ENCODE data around the gene PKD2. TPM values are rescaled to one million over a fixed set of nuclear protein-coding genes. Genes with fewer than 3 reads are reported as not detected.

The PKD2 gene
- total RNA-seq, 1 experiment from 2014 or later, result 21.4 TPM

DNA sequence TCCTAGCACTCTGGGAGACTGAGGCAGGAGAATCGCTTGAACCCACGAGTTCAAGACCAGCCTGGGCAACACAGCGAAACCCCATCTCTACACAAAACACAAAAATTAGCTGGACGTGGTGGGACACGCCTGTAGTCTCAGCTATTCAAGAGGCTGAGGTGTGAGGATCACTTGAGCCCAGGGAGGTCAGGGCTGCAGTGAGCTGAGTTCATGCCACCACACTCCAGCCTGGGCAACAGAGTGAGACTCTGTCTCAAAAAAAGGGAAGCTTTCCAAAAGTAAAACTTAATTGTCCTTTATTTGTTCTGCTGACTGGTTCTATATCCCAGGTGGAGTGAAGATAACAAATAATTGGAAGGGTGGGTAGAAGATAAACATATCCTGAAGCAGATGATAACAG, 105.4 kb downstream of the PKD2 start:
- ChIA-PET POLR2A (no interaction called here), CTCF (interaction anchor here (0.6 to 1.6 kb wide), 3 partner anchors 46 to 99 kb away, joined by 3 read pairs; no protein-coding TSS in a partner anchor)
- DNase-seq (ENCODE audit: low spot score) (no peak), ATAC-seq (no peak)
- H3K36me3 Mint-ChIP-seq, result peaks cover under 1% of the 10 kb centered on the region
- no peak overlapping the region for H3K4me3 Mint-ChIP-seq
- H3K4me1 Mint-ChIP-seq, result no peaks in the 10 kb centered on the region
- no peak overlapping the region for H3K27ac Mint-ChIP-seq
- no peaks in the 10 kb centered on the region for H3K27me3 Mint-ChIP-seq (ENCODE audit: low read depth)
- TF ChIP-seq ZNF416 (CRISPR knock-in tag; IDR thresholded peaks at IDR 0.05) (no peak), ZNF232 (CRISPR knock-in tag; IDR thresholded peaks at IDR 0.05) (no peak), ZBTB21 (CRISPR knock-in tag; IDR thresholded peaks at IDR 0.05; ENCODE audit: borderline replicate concordance) (no peak), OVOL2 (CRISPR knock-in tag; IDR thresholded peaks at IDR 0.05; ENCODE audit: borderline replicate concordance) (no peak), NR3C1 (CRISPR knock-in tag; conservative IDR thresholded peaks at IDR 0.05; ENCODE audit: low read depth) (no peak), ELF4 (CRISPR knock-in tag; IDR thresholded peaks at IDR 0.05; ENCODE audit: low read depth) (no peak), ZNF263 (CRISPR knock-in tag; IDR thresholded peaks at IDR 0.05; ENCODE audit: low read depth) (no peak), ZNF671 (CRISPR knock-in tag; IDR thresholded peaks at IDR 0.05) (no peak), ZNF317 (CRISPR knock-in tag; IDR thresholded peaks at IDR 0.05; ENCODE audit: borderline replicate concordance, low read depth) (no peak), NR1H2 (CRISPR knock-in tag; IDR thresholded peaks at IDR 0.05) (no peak), SMAD3 (CRISPR knock-in tag; IDR thresholded peaks at IDR 0.05; ENCODE audit: borderline replicate concordance) (no peak), ZNF121 (CRISPR knock-in tag; IDR thresholded peaks at IDR 0.05) (no peak), ATF1 (CRISPR knock-in tag; IDR thresholded peaks at IDR 0.05) (no peak), HMGA2 (CRISPR knock-in tag; IDR thresholded peaks at IDR 0.05) (no peak)
- TF ChIP-seq, protein P1, sequence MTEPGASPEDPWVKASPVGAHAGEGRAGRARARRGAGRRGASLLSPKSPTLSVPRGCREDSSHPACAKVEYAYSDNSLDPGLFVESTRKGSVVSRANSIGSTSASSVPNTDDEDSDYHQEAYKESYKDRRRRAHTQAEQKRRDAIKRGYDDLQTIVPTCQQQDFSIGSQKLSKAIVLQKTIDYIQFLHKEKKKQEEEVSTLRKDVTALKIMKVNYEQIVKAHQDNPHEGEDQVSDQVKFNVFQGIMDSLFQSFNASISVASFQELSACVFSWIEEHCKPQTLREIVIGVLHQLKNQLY (CRISPR knock-in tag; IDR thresholded peaks at IDR 0.05), result no peak
- TF ChIP-seq, protein P2, sequence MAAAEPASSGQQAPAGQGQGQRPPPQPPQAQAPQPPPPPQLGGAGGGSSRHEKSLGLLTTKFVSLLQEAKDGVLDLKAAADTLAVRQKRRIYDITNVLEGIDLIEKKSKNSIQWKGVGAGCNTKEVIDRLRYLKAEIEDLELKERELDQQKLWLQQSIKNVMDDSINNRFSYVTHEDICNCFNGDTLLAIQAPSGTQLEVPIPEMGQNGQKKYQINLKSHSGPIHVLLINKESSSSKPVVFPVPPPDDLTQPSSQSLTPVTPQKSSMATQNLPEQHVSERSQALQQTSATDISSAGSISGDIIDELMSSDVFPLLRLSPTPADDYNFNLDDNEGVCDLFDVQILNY (CRISPR knock-in tag; IDR thresholded peaks at IDR 0.05), result no peak
- TF ChIP-seq, protein P3, sequence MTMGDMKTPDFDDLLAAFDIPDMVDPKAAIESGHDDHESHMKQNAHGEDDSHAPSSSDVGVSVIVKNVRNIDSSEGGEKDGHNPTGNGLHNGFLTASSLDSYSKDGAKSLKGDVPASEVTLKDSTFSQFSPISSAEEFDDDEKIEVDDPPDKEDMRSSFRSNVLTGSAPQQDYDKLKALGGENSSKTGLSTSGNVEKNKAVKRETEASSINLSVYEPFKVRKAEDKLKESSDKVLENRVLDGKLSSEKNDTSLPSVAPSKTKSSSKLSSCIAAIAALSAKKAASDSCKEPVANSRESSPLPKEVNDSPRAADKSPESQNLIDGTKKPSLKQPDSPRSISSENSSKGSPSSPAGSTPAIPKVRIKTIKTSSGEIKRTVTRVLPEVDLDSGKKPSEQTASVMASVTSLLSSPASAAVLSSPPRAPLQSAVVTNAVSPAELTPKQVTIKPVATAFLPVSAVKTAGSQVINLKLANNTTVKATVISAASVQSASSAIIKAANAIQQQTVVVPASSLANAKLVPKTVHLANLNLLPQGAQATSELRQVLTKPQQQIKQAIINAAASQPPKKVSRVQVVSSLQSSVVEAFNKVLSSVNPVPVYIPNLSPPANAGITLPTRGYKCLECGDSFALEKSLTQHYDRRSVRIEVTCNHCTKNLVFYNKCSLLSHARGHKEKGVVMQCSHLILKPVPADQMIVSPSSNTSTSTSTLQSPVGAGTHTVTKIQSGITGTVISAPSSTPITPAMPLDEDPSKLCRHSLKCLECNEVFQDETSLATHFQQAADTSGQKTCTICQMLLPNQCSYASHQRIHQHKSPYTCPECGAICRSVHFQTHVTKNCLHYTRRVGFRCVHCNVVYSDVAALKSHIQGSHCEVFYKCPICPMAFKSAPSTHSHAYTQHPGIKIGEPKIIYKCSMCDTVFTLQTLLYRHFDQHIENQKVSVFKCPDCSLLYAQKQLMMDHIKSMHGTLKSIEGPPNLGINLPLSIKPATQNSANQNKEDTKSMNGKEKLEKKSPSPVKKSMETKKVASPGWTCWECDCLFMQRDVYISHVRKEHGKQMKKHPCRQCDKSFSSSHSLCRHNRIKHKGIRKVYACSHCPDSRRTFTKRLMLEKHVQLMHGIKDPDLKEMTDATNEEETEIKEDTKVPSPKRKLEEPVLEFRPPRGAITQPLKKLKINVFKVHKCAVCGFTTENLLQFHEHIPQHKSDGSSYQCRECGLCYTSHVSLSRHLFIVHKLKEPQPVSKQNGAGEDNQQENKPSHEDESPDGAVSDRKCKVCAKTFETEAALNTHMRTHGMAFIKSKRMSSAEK (CRISPR knock-in tag; IDR thresholded peaks at IDR 0.05; ENCODE audit: borderline replicate concordance), result no peak
- TF ChIP-seq, protein P4, sequence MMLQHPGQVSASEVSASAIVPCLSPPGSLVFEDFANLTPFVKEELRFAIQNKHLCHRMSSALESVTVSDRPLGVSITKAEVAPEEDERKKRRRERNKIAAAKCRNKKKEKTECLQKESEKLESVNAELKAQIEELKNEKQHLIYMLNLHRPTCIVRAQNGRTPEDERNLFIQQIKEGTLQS (CRISPR knock-in tag; conservative IDR thresholded peaks at IDR 0.05), result no peak
- TF ChIP-seq, protein P5, sequence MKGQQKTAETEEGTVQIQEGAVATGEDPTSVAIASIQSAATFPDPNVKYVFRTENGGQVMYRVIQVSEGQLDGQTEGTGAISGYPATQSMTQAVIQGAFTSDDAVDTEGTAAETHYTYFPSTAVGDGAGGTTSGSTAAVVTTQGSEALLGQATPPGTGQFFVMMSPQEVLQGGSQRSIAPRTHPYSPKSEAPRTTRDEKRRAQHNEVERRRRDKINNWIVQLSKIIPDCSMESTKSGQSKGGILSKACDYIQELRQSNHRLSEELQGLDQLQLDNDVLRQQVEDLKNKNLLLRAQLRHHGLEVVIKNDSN (CRISPR knock-in tag; IDR thresholded peaks at IDR 0.05), result no peak
- TF ChIP-seq, protein P6, sequence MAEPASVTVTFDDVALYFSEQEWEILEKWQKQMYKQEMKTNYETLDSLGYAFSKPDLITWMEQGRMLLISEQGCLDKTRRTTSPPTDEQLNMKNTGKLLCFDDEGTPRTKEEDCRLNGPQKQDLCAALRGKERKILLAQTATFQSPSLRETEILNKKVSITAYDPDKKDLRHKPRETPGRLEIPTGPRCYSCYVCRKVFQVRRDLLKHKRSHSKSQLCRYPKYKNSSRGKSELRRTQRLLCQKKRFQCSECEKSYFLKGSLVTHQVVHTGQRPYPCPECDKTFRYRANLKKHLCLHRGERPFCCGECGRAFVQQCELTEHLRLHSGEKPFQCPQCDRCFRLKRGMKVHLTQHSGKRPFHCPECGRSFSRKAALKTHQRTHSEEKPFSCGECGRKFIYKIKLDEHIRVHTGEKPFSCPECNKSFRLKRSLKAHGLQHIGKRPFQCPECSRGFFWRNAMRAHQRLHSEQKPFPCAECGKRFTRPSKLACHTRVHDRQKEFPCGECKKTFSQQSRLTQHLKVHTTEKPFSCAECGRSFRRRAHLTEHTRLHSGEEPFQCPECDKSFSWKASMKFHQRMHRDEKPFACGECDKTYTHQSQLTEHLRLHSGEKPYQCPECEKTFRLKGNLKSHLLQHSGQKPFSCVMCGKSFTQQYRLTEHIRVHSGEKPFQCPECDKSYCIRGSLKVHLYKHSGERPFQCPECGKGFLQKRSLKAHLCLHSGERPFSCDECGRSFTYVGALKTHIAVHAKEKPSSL (CRISPR knock-in tag; conservative IDR thresholded peaks at IDR 0.05), result no peak
- peaks cover 5% of the 10 kb centered on the region for H3K9me3 Mint-ChIP-seq
